ENCODE data around the gene NAIF1.

Gene NAIF1

GRCh38 chr9:128088253-128088945, 21.3 kb upstream of the NAIF1 start:
- TF ChIP-seq CTCF (IDR thresholded peaks at IDR 0.05; ENCODE audit: insufficient read depth, missing control alignments), result no peak
- FAIRE-seq (no peak), DNase-seq (ENCODE audit: insufficient read length, low spot score) (no peak)

- no peak for TF ChIP-seq CTCF (IDR thresholded peaks at IDR 0.05; ENCODE audit: insufficient read depth, missing control alignments)
- FAIRE-seq (no peak), DNase-seq (ENCODE audit: insufficient read length, low spot score) (no peak)
Measured at GRCh38 chr9:128087262-128087661, 20.1 kb upstream of the NAIF1 start.

DNA sequence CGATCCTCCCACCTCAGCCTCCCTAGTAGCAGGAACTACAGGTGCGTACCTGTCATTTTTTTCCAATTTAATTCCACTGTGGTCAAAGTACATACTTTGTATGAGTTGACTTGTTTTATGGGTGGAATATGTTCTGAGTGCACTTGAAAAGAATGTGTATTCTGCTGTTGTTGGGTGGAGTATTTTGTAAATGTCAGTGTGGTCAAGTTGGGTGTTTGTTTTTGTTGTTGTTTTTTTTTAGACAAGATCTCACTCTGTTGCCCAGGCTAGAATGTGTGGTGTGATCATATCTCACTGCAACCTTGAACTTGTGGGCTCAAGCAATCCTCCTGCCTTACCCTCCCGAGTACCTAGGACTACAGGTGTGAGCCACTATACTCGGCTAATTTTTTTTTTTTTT, 18.8 kb upstream of the NAIF1 start:
- FAIRE-seq (no peak), DNase-seq (ENCODE audit: insufficient read length, low spot score) (no peak)
- TF ChIP-seq CTCF (IDR thresholded peaks at IDR 0.05; ENCODE audit: insufficient read depth, missing control alignments), result no peak

DNA sequence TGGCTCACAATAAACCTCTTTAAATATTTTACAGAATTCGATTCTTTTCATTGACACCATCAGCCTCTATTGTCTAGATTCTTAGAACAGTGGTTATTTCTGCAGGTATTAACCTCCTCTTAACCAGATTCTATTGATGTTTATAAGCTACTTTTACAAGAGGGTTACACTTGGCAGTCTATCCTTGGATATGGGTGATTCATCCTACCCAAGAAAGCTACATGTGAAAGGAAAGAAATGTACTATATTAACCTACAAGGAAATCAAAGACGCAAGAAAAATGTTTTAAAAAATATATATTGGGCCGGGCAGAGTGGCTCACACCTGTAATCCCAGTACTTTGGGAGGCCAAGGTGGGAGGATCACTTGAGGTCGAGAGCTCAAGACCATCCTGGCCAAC, 17.6 kb upstream of the NAIF1 start:
- DNase-seq (ENCODE audit: insufficient read length, low spot score) (no peak), FAIRE-seq (no peak)
- TF ChIP-seq CTCF (IDR thresholded peaks at IDR 0.05; ENCODE audit: insufficient read depth, missing control alignments), result no peak

- no peak for FAIRE-seq
- DNase-seq (ENCODE audit: insufficient read length, low spot score), result no peak
- TF ChIP-seq CTCF (IDR thresholded peaks at IDR 0.05; ENCODE audit: insufficient read depth, missing control alignments), result no peak
Measured at GRCh38 chr9:128082151-128082550, 15.0 kb upstream of the NAIF1 start.

DNA sequence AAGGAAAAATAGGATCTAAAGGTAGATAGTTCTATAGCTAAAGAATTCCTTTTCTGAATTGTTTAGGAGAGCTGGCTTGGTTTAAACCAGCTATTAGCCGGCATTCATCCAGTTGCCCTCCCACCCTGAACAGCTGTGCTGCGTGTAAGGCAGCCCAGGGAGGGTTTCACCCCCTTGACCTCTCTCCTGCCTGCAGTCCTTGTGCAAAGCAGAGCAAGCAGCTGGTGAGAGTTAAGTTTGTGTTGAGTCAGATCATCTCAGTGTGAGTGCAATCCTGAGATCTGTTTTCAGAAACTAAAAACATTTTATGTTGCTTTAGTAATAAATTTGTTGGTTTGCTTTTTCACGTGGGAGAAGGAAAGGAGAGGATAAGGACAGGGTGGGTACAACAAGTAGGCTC, 13.9 kb upstream of the NAIF1 start:
- no peak for TF ChIP-seq CTCF (IDR thresholded peaks at IDR 0.05; ENCODE audit: insufficient read depth, missing control alignments)
- no peak for DNase-seq (ENCODE audit: insufficient read length, low spot score)
- no peak for FAIRE-seq

- FAIRE-seq (no peak), DNase-seq (ENCODE audit: insufficient read length, low spot score) (no peak)
- TF ChIP-seq CTCF (IDR thresholded peaks at IDR 0.05; ENCODE audit: insufficient read depth, missing control alignments), result no peak
Measured at GRCh38 chr9:128080206-128080605, 13.1 kb upstream of the NAIF1 start.

Measured in D721Med (cell line).